Adrenal gland (tissue), 12 donors: Measurements from ENCODE around the gene ZDHHC4. TPM values are rescaled to one million over a fixed set of nuclear protein-coding genes. Genes with fewer than 3 reads are reported as not detected.

Source experiments
- DNase-seq, 7 donors: peaks; one replicate each; pipeline ENCODE4 v3.0.0-alpha.2; 2019 to 2020
- H3K27ac ChIP-seq, 5 donors: fragments of 200-600 bp; sonication (generic) in 4 of 5; 1 replicate in 3 of 5; 2 replicates in 2 of 5; pipeline versions ENCODE4 v1.5.1 to v1.8.0; 2016 to 2020; ENCODE audit warnings: mild to moderate bottlenecking in 1 of 5
- H3K27me3 ChIP-seq: fragments of 200-600 bp; 2 replicates; pipeline ENCODE4 v1.8.0; 2021
- H3K36me3 ChIP-seq, 2 donors: fragments of 200-600 bp; replicated peaks in 1 of 2; 1 replicate in 1 of 2; 2 replicates in 1 of 2; pipeline versions ENCODE4 v1.5.1 to v1.8.0; 2018 to 2022
- H3K4me1 ChIP-seq, 2 donors: fragments of 200-600 bp; replicated peaks in 1 of 2; 1 replicate in 1 of 2; 2 replicates in 1 of 2; pipeline versions ENCODE4 v1.5.1 to v1.8.0; 2018 to 2021
- H3K4me3 ChIP-seq, 4 donors: fragments of 200-600 bp; sonication (generic) in 3 of 4; one replicate each; pipeline ENCODE4 v1.5.1; 2016 to 2018
- H3K9me3 ChIP-seq, 3 donors: fragments of 200-600 bp; sonication (generic) in 1 of 3; replicated peaks in 1 of 3; 1 replicate in 2 of 3; 2 replicates in 1 of 3; pipeline versions ENCODE4 v1.5.1 to v1.8.0; 2016 to 2021
- POLR2A ChIP-seq, 2 donors: fragments of 450-650 bp; IDR thresholded peaks; one replicate each; pipeline ENCODE4 v1.6.1; 2017; ENCODE audit warnings: antibody characterized with exemption in 2 of 2, mild to moderate bottlenecking in 2 of 2, moderate library complexity in 1 of 2
- WGBS, 4 donors: extraction: QIAGEN DNeasy Blood & Tissue Kit in 2 of 4; methylation state at CpG; one replicate each; pipeline versions ENCODE4 v1.1.5 to v1.1.7; 2013 to 2017; 5-methylcytosine and 5-hydroxymethylcytosine counted together
- intact Hi-C, 2 donors: fragments of 100-400 bp; cut with DNase I; formaldehyde crosslinking; loops; one replicate each; pipeline versions ENCODE4 v1.14.1 to v1.15.0; 2022 to 2023
- polyA plus RNA-seq, 3 donors: library from polyadenylated mRNA; stranded (reverse); fragments of 200-250 nt in 2 of 3; fragments of 350-450 nt in 1 of 3; fragmentation: Illumina TruSeq in 1 of 3; extraction: RNeasy Lipid Tissue Mini Kit (QIAGEN cat#74804) in 1 of 3; gene quantifications; one replicate each; pipeline ENCODE4 v1.2.3, GENCODE V29; 2013 to 2014
- total RNA-seq, 9 donors: library from RNA; depleted of rRNA in 4 of 9; stranded (reverse); fragments of >200 nt in 4 of 9; fragments of 120-200 nt in 1 of 9; fragmentation: NEBNext Ultra II Directional in 1 of 9; extraction: Animal tissue kit (Norgen Biotek cat#: 25700) in 1 of 9; gene quantifications; one replicate each; pipeline versions ENCODE4 v1.1.0 to v1.2.4, GENCODE V29; 2013 to 2023
- TF ChIP-seq, protein P1 (sequence below), 6 experiments: fragments of 450-650 bp in 4 of 6; fragments of 200-600 bp in 2 of 6; sonication (generic) in 1 of 6; IDR thresholded peaks; 1 replicate in 5 of 6; 2 replicates in 1 of 6; pipeline versions ENCODE4 v1.5.1 to v1.8.0; 2016 to 2021; ENCODE audit warnings: antibody characterized with exemption in 6 of 6, mild to moderate bottlenecking in 2 of 6, moderate library complexity in 1 of 6
- donor health status: healthy with polysubstance abuse.
- donor health status: Bipolar disorder and iron deficiency.
- donor health status: DM: yes; HTN: yes; CAD: no.
- donor health status: DM: no; HTN: no; CAD: no.
- donor health status: DM: no; HTN: no; CAD: no.
- donor health status: DM: yes; HTN: yes; CAD: no.

Gene ZDHHC4
- total and polyA plus RNA-seq, 12 donors = 38.5 to 115 (median 70.4) TPM

DNA sequence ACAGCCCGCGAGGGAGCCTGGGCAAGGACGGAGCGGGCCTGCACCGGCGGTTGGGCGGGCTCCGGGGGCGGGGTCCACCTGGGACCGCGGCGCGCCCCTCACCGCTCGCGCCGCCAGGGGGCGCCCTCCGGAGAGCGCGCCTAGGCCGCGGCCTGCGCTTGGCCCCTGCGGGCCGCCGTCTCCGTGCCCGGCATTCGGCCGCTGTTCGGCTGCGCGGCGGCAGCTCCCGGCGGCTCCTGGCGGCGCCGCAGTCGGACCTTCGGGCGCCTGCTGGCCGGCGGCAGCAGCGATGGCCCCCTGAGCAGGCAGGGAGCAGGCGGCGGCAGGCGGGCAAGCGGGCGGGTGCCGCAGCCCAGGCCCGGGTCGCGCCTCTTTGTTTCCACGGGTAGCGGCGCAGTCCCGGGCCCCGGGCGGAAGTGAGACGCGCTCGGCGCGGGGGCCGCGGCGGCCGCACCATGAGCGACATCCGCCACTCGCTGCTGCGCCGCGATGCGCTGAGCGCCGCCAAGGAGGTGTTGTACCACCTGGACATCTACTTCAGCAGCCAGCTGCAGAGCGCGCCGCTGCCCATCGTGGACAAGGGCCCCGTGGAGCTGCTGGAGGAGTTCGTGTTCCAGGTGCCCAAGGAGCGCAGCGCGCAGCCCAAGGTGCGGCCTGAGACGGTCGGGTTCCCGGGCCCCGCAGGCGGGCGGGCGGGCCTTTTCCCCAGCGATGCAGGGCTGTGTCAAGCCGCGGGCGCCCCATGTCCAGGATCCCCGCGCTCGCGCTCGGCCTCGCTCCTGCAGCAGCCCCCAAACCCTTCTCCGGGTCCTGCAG lies 12.8 kb downstream of the ZDHHC4 start, which contains the start of gene INTS15:
Gene INTS15 (plus strand): TSS at position 193 of the 816 bp plus-strand sequence. CDS start 263 bp downstream, at position 456.
- no peaks in the 10 kb centered on the region for H3K27me3 ChIP-seq
- peak; percentile 80 to 88 for TF ChIP-seq POLR2A (IDR thresholded peaks at IDR 0.05)
- TF ChIP-seq, protein P1, sequence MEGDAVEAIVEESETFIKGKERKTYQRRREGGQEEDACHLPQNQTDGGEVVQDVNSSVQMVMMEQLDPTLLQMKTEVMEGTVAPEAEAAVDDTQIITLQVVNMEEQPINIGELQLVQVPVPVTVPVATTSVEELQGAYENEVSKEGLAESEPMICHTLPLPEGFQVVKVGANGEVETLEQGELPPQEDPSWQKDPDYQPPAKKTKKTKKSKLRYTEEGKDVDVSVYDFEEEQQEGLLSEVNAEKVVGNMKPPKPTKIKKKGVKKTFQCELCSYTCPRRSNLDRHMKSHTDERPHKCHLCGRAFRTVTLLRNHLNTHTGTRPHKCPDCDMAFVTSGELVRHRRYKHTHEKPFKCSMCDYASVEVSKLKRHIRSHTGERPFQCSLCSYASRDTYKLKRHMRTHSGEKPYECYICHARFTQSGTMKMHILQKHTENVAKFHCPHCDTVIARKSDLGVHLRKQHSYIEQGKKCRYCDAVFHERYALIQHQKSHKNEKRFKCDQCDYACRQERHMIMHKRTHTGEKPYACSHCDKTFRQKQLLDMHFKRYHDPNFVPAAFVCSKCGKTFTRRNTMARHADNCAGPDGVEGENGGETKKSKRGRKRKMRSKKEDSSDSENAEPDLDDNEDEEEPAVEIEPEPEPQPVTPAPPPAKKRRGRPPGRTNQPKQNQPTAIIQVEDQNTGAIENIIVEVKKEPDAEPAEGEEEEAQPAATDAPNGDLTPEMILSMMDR (IDR thresholded peaks at IDR 0.05) = peak in 4 of 6 experiments; percentile 8 to 99 (median 92)
- H3K36me3 ChIP-seq = peaks cover 0 to 56% of the 10 kb centered on the region in 2 donors
- DNase-seq = peak; percentile 70 to 84 (median 80)
- H3K4me3 ChIP-seq = peak within 1 kb of the TSS; percentile 57 to 100 (median 74)
- H3K27ac ChIP-seq = peak within 1 kb of the TSS; percentile 63 to 97 (median 85)
- peaks cover 0 to 15% of the 10 kb centered on the region in 2 donors for H3K4me1 ChIP-seq
- 0 to 1% (median 0%) methylated on average over 3 to 107 of the region's 107 CpGs for WGBS, 4 donors
- no peaks in the 10 kb centered on the region for H3K9me3 ChIP-seq
- intact Hi-C loops = no loop called here

DNA sequence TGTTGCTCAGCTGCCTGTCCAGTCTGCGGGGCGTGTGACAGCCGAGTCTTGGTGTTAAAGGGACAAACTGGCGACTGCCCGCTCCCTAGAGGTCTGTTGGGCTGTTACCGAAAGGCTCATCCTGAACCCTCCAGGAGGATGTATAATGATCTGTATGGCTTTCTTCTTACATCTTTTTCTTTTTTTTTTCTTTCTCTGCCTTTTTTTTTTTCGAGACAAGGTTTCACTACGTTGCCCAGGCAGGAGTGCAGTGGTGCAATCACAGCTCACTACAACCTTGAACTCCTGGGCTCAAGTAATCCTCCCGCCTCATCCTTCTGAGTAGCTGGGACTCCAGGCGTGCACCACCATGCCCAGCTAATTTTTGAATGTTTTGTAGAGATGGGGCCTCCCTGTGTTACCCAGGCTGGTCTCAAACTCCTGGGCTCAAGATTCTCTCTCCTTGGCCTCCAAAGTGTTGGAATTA lies 13.4 kb downstream of the ZDHHC4 start:
- Histone ChIP-seq H3K27me3 (no peaks in the 10 kb centered on the region), H3K27ac (peak overlapping the region; percentile 63 to 97 (median 85)), H3K4me3 (peak overlapping the region in 3 of 4 donors; percentile 57 to 100 (median 66)), H3K9me3 (no peaks in the 10 kb centered on the region), H3K4me1 (peaks cover 0 to 15% of the 10 kb centered on the region in 2 donors), H3K36me3 (peaks cover 0 to 56% of the 10 kb centered on the region in 2 donors)
- intact Hi-C loops = no loop called here
- WGBS, 4 donors = 5 to 10% (median 8%) methylated on average over 9 to 10 of the region's 10 CpGs
- DNase-seq = peak in 4 of 7 donors; percentile 33 to 62 (median 39)
- TF ChIP-seq, protein P1 (IDR thresholded peaks at IDR 0.05) = peak in 1 of 6 experiments; percentile 17
- no peak for TF ChIP-seq POLR2A (IDR thresholded peaks at IDR 0.05)

DNA sequence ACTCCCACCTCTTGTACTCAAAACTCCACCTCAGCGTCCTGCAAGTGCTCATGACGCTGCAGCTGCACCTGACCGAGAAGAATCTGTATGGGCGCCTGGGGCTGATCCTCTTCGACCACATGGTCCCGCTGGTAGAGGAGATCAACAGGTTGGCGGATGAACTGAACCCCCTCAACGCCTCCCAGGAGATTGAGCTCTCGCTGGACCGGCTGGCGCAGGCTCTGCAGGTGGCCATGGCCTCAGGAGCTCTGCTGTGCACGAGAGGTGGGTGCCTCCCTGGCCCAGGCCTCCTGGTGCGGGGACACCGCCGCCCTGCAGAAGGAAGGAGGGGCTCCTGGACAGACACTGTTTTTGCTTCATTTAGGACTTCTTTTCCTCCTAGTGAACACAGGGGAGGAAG lies 22.8 kb downstream of the ZDHHC4 start:
- intact Hi-C loops = no loop called here
- H3K36me3 ChIP-seq = peaks cover 0 to 88% of the 10 kb centered on the region in 2 donors
- WGBS, 4 donors = 88 to 100% (median 94%) methylated on average over 4 to 15 of the region's 15 CpGs

DNA sequence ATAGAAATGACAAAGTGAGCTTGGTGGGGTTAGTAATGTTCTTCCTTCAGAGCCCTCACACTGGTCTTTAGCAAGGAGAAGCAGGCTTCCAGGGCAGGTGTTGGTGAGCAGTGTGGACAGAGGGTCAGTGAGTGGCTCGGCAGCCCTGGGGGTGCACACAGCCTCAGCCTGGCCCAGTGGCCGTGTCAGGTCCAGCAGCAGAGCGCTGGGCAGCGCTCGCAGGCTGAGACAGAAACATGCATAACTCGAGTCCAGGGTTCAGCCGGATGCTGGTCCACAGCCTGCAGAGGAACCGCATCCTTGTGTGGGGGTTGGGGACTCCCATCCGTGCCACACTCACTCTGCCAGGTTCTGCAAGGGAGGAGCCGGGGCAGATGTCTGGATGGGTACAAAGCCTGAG lies 27.2 kb downstream of the ZDHHC4 start:
- Histone ChIP-seq H3K4me1 (no peaks in the 10 kb centered on the region), H3K4me3 (no peak overlapping the region), H3K36me3 (peaks cover 0 to 70% of the 10 kb centered on the region in 2 donors), H3K27me3 (no peaks in the 10 kb centered on the region), H3K9me3 (no peaks in the 10 kb centered on the region), H3K27ac (no peak overlapping the region)
- DNase-seq = no peak
- intact Hi-C loops = no loop called here
- 89 to 95% (median 92%) methylated on average over 7 to 10 of the region's 10 CpGs for WGBS, 4 donors
- TF ChIP-seq, protein P1 (IDR thresholded peaks at IDR 0.05) = no peak
- TF ChIP-seq POLR2A (IDR thresholded peaks at IDR 0.05) = no peak

More for the DNA sequence above, 22.8 kb downstream of the ZDHHC4 start:
- no peak for DNase-seq
- no peak overlapping the region for H3K4me3 ChIP-seq
- H3K9me3 ChIP-seq = no peaks in the 10 kb centered on the region
- no peak for TF ChIP-seq POLR2A (IDR thresholded peaks at IDR 0.05)
- TF ChIP-seq, protein P1 (IDR thresholded peaks at IDR 0.05) = no peak
- H3K27ac ChIP-seq = no peak overlapping the region
- H3K4me1 ChIP-seq = no peaks in the 10 kb centered on the region
- H3K27me3 ChIP-seq = no peaks in the 10 kb centered on the region
